HG03354 (cell line): ENCODE data around the gene CERS4.
A peak's percentile ranks its signal among the peaks of the same experiment; 100 is the strongest.
"Not testable (repeated sequence)": the region's sequence is repeated elsewhere in the genome, so short reads cannot be mapped to it uniquely, and the experiment has no call there.

ENCODE experiments used
- ATAC-seq: cut with Tn5 transposase; IDR thresholded peaks from one replicate; pipeline ENCODE4 v1.9.1; 2021; ENCODE audit warnings: mild to moderate bottlenecking; ENCODE audit not compliant: unreplicated experiment, poor library complexity, severe bottlenecking

CERS4 gene

GRCh38 chr19:8208922-8209461 is at the start of gene CERS4:
Gene CERS4, plus strand, starts transcription at chr19:8209370. Its CDS starts 41,707 bp downstream, at chr19:8251077.
- ATAC-seq = peak; percentile 63

GRCh38 chr19:8161135-8161646 is 48.0 kb upstream of the CERS4 start:
- ATAC-seq = no peak

- no peak for ATAC-seq
Measured at GRCh38 chr19:8163759-8164158, 45.4 kb upstream of the CERS4 start.

- no peak for ATAC-seq
Measured at GRCh38 chr19:8167985-8168384, 41.2 kb upstream of the CERS4 start.

- no peak for ATAC-seq
Measured at GRCh38 chr19:8168537-8168936, 40.6 kb upstream of the CERS4 start.

- no peak for ATAC-seq
Measured at GRCh38 chr19:8174706-8175105, 34.5 kb upstream of the CERS4 start.

- ATAC-seq = no peak
Measured at GRCh38 chr19:8180018-8180417, 29.2 kb upstream of the CERS4 start.

GRCh38 chr19:8184274-8184673 is 24.9 kb upstream of the CERS4 start:
- no peak for ATAC-seq

- ATAC-seq = no peak
Measured at GRCh38 chr19:8185343-8186068, 23.7 kb upstream of the CERS4 start.

- ATAC-seq = no peak
Measured at GRCh38 chr19:8192221-8192820, 16.8 kb upstream of the CERS4 start.

- peak; percentile 30 for ATAC-seq
Measured at GRCh38 chr19:8194528-8195267, 14.5 kb upstream of the CERS4 start.

- ATAC-seq = no peak
Measured at GRCh38 chr19:8196271-8196927, 12.8 kb upstream of the CERS4 start.

- not testable (repeated sequence) for ATAC-seq
Measured at GRCh38 chr19:8203288-8204120, 5.7 kb upstream of the CERS4 start.

GRCh38 chr19:8204961-8205360 is 4.2 kb upstream of the CERS4 start:
- ATAC-seq = no peak

- no peak for ATAC-seq
Measured at GRCh38 chr19:8206147-8207087, 2.8 kb upstream of the CERS4 start.

GRCh38 chr19:8207326-8207725 is 1.8 kb upstream of the CERS4 start:
- ATAC-seq = not testable (repeated sequence)

- no peak for ATAC-seq
Measured at GRCh38 chr19:8208119-8208921, 850 bp upstream of the CERS4 start.
